Ovary (tissue), 9 donors: ENCODE results near the gene RAB28. TPM values are rescaled to one million over a fixed set of nuclear protein-coding genes. Genes with fewer than 3 reads are reported as not detected.

Source experiments
- DNase-seq, 5 donors: peaks; one replicate each; pipeline ENCODE4 v3.0.0-alpha.2; 2019 to 2020
- H3K27ac ChIP-seq, 2 donors: fragments of 200-600 bp; one replicate each; pipeline versions ENCODE4 v1.5.1 to v1.8.0; 2019 to 2022
- H3K27me3 ChIP-seq: fragments of 200-600 bp; one replicate; pipeline ENCODE4 v1.8.0; 2022
- H3K36me3 ChIP-seq: fragments of 200-600 bp; sonication (generic); one replicate; pipeline ENCODE4 v1.5.1; 2019
- H3K4me1 ChIP-seq: one replicate; pipeline ENCODE4 v1.8.1; 2013; ENCODE audit warnings: mild to moderate bottlenecking, moderate library complexity; ENCODE audit not compliant: insufficient read depth
- H3K4me3 ChIP-seq: fragments of 200-600 bp; sonication (generic); one replicate; pipeline ENCODE4 v1.5.1; 2017
- H3K9me3 ChIP-seq, 2 donors: fragments of 200-600 bp in 1 of 2; sonication (generic) in 1 of 2; one replicate each; pipeline versions ENCODE4 v1.5.1 to v1.8.1; 2013 to 2019; ENCODE audit warnings: mild to moderate bottlenecking in 1 of 2, moderate library complexity in 1 of 2
- EP300 ChIP-seq: sonication (generic); formaldehyde crosslinking; IDR thresholded peaks from one replicate; pipeline ENCODE4 v1.6.1; 2017; ENCODE audit warnings: antibody characterized with exemption
- POLR2A ChIP-seq: fragments of 450-650 bp; IDR thresholded peaks from one replicate; pipeline ENCODE4 v1.6.1; 2017; ENCODE audit warnings: antibody characterized with exemption, mild to moderate bottlenecking, moderate library complexity
- WGBS, 3 donors: extraction: QIAGEN DNeasy Blood & Tissue Kit in 1 of 3; methylation state at CpG; one replicate each; pipeline versions ENCODE4 v1.1.5 to v1.1.7; 2013 to 2017; 5-methylcytosine and 5-hydroxymethylcytosine counted together
- intact Hi-C, 4 donors: fragments of 100-400 bp; cut with DNase I; formaldehyde crosslinking; loops; one replicate each; pipeline versions ENCODE4 v1.11.0 to v1.15.1; 2022 to 2023
- polyA plus RNA-seq, 2 donors: library from polyadenylated mRNA; stranded (reverse); fragments of 200-250 nt in 1 of 2; fragments of 350-450 nt in 1 of 2; fragmentation: Illumina TruSeq in 1 of 2; extraction: RNeasy Lipid Tissue Mini Kit (QIAGEN cat#74804) in 1 of 2; gene quantifications; one replicate each; pipeline ENCODE4 v1.2.3, GENCODE V29; 2013 to 2014
- total RNA-seq, 7 donors: library from RNA; depleted of rRNA in 2 of 7; stranded (reverse); fragments of >200 nt in 2 of 7; fragmentation: NEBNext Ultra II Directional in 3 of 7; extraction: Animal tissue kit (Norgen Biotek cat#: 25700) in 3 of 7; gene quantifications; one replicate each; pipeline versions ENCODE4 v1.1.0 to v1.2.4, GENCODE V29; 2016 to 2023
- TF ChIP-seq, protein P1 (sequence below), 3 donors: fragments of 450-650 bp in 2 of 3; fragments of 200-600 bp in 1 of 3; IDR thresholded peaks; one replicate each; pipeline versions ENCODE4 v1.5.1 to v1.8.0; 2016 to 2022; ENCODE audit warnings: antibody characterized with exemption in 3 of 3, mild to moderate bottlenecking in 1 of 3
- donor health status: DM: no; HTN: no; CAD: no; lungs with moderate emphysema.
- donor health status: DM: no; HTN: no; CAD: no.
- donor health status: Bipolar disorder and iron deficiency.
- donor health status: DM: yes; HTN: yes; CAD: no.
- donor health status: DM: no; HTN: no; CAD: no.
- donor health status: DM: yes; HTN: yes; CAD: no.

RAB28 gene
- total and polyA plus RNA-seq, 9 donors, result 17.4 to 24.2 (median 20.0) TPM

DNA sequence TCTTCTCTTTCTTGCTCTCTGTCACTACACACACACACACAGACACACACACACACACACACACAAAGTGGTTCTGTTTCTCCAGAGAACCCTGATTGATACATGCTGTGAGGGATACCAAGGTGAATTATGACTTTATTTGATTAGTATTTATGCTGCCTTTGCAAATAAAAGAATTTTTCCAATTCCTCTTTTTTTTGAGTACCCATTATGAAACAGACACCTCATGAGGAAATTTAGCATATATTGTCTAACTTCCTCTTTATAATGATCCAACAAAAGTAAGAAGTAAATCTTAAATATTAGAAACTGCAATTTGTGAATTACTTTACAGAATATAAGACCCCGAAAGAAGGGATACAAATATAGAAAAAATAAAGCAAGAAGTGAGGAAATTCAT lies 14.3 kb upstream of the RAB28 start:
- Histone ChIP-seq H3K27ac (no peak overlapping the region), H3K4me1 (no peaks in the 10 kb centered on the region), H3K9me3 (no peaks in the 10 kb centered on the region), H3K27me3 (no peaks in the 10 kb centered on the region), H3K4me3 (no peak overlapping the region), H3K36me3 (no peaks in the 10 kb centered on the region)
- intact Hi-C loops, result no loop called here
- 85 to 94% (median 89%) methylated on average over 1 of the region's 1 CpG for WGBS, 3 donors
- DNase-seq, result no peak
- TF ChIP-seq, protein P1, sequence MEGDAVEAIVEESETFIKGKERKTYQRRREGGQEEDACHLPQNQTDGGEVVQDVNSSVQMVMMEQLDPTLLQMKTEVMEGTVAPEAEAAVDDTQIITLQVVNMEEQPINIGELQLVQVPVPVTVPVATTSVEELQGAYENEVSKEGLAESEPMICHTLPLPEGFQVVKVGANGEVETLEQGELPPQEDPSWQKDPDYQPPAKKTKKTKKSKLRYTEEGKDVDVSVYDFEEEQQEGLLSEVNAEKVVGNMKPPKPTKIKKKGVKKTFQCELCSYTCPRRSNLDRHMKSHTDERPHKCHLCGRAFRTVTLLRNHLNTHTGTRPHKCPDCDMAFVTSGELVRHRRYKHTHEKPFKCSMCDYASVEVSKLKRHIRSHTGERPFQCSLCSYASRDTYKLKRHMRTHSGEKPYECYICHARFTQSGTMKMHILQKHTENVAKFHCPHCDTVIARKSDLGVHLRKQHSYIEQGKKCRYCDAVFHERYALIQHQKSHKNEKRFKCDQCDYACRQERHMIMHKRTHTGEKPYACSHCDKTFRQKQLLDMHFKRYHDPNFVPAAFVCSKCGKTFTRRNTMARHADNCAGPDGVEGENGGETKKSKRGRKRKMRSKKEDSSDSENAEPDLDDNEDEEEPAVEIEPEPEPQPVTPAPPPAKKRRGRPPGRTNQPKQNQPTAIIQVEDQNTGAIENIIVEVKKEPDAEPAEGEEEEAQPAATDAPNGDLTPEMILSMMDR (IDR thresholded peaks at IDR 0.05), result no peak
- TF ChIP-seq EP300 (no peak), POLR2A (no peak)

DNA sequence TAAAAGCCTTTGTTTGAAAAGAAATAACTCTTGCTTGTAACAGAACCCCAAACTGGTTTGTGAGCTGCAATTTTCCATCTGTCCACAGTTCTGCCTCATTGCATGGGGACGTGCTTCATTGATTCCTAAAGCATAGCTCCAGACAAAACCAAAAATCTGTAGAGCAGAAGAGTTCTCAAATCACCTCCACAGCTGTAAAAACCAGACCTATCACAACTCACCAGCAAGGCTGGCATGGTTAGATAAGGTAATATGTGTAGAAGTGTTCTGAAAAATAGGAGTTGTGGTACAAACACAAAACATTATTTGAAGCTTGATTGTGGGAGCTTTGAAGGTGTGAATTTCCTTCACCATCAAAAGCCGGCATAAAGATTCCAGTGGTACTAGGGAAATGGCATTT lies 12.5 kb upstream of the RAB28 start:
- TF ChIP-seq, protein P1 (IDR thresholded peaks at IDR 0.05), result no peak
- TF ChIP-seq POLR2A (no peak), EP300 (no peak)
- no peaks in the 10 kb centered on the region for H3K9me3 ChIP-seq
- no peak for DNase-seq
- H3K27me3 ChIP-seq, result no peaks in the 10 kb centered on the region
- H3K27ac ChIP-seq, result no peak overlapping the region
- intact Hi-C loops, result no loop called here
- no peaks in the 10 kb centered on the region for H3K36me3 ChIP-seq
- WGBS, 3 donors, result 54 to 68% (median 58%) methylated on average over 2 of the region's 2 CpGs
- no peaks in the 10 kb centered on the region for H3K4me1 ChIP-seq
- H3K4me3 ChIP-seq, result no peak overlapping the region

DNA sequence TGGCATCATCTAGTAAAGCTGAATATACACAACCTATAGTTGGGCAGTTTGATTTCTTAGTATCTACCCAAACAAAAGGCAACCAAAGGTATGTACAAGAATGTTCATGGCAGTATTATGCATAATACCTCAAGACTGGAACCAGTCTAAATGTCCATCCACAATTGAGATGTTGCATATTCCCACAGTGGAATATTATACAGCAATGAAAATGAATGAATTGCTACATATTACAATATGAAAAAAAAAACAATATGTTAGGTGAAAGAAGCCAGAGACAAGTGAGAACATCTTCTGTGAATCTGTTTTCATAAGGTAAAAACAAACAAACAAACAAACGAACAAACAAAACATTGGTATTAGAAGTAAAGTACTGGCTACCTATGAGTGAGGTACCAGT lies 11.6 kb upstream of the RAB28 start:
- H3K27ac ChIP-seq, result no peak overlapping the region
- H3K4me1 ChIP-seq, result no peaks in the 10 kb centered on the region
- H3K36me3 ChIP-seq, result no peaks in the 10 kb centered on the region
- TF ChIP-seq POLR2A, result no peak
- TF ChIP-seq, protein P1 (IDR thresholded peaks at IDR 0.05), result no peak
- TF ChIP-seq EP300, result no peak
- no peak for DNase-seq
- 84 to 88% (median 86%) methylated on average over 1 of the region's 1 CpG for WGBS, 3 donors
- no peaks in the 10 kb centered on the region for H3K27me3 ChIP-seq
- no peak overlapping the region for H3K4me3 ChIP-seq
- H3K9me3 ChIP-seq, result no peaks in the 10 kb centered on the region
- intact Hi-C loops, result no loop called here

DNA sequence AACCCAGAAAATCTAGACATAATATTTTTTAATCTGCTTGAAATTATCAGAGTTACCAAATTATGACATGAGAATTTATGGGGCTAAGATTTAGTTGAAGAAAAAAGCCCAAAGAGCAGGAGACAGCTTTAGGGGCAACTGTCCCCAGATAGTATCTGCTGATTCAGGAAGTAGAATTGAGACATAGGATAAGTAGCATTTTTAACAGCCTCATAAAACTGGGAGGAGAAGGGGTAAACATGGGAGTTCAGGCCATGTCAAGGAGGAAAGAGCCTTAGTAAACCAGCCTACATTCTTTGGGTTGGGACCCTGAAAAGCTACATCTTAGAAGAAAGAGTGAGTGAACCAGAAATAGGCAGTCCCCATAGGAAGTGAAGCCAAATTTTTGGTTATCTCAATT lies 9.7 kb upstream of the RAB28 start:
- no peak for DNase-seq
- Histone ChIP-seq H3K4me3 (no peak overlapping the region), H3K36me3 (no peaks in the 10 kb centered on the region), H3K27ac (no peak overlapping the region), H3K9me3 (no peaks in the 10 kb centered on the region), H3K4me1 (no peaks in the 10 kb centered on the region), H3K27me3 (no peaks in the 10 kb centered on the region)
- intact Hi-C loops, result no loop called here
- TF ChIP-seq EP300 (no peak), POLR2A (no peak)
- TF ChIP-seq, protein P1 (IDR thresholded peaks at IDR 0.05), result no peak

DNA sequence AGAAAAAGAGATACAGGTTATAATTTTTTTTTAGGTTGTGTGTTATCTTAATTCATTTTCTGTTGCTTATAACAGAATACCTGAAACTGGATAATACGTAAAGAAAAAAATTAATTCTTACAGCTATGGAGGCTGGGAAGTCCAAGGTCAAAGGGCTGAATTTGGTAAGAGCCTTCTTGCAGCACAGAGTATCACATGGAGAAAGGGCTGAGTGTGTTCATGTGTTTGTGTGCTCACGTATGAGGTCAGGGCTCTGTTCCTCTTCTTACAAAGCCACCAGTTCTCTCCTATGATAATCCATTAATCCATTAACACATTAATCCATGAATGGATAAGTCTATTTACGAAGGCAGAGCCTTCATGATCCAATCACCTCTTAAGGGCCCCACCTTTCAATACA lies 8.6 kb upstream of the RAB28 start:
- Histone ChIP-seq H3K4me3 (no peak overlapping the region), H3K27me3 (no peaks in the 10 kb centered on the region), H3K27ac (no peak overlapping the region), H3K9me3 (no peaks in the 10 kb centered on the region), H3K4me1 (no peaks in the 10 kb centered on the region), H3K36me3 (no peaks in the 10 kb centered on the region)
- TF ChIP-seq EP300 (no peak), POLR2A (no peak)
- intact Hi-C loops, result no loop called here
- 78 to 83% (median 78%) methylated on average over 3 of the region's 3 CpGs for WGBS, 3 donors
- DNase-seq, result no peak
